ENCODE data around the gene ALK.

Gene ALK

GRCh38 chr2:29212009-29212408 lies 709.4 kb downstream of the ALK start:
- no peak for TF ChIP-seq CTCF (IDR thresholded peaks at IDR 0.05; ENCODE audit: extremely low read depth, missing control alignments)
- DNase-seq (ENCODE audit: low spot score), result no peak

GRCh38 chr2:29209551-29209950 lies 711.8 kb downstream of the ALK start:
- no peak for DNase-seq (ENCODE audit: low spot score)
- no peak for TF ChIP-seq CTCF (IDR thresholded peaks at IDR 0.05; ENCODE audit: extremely low read depth, missing control alignments)

DNA sequence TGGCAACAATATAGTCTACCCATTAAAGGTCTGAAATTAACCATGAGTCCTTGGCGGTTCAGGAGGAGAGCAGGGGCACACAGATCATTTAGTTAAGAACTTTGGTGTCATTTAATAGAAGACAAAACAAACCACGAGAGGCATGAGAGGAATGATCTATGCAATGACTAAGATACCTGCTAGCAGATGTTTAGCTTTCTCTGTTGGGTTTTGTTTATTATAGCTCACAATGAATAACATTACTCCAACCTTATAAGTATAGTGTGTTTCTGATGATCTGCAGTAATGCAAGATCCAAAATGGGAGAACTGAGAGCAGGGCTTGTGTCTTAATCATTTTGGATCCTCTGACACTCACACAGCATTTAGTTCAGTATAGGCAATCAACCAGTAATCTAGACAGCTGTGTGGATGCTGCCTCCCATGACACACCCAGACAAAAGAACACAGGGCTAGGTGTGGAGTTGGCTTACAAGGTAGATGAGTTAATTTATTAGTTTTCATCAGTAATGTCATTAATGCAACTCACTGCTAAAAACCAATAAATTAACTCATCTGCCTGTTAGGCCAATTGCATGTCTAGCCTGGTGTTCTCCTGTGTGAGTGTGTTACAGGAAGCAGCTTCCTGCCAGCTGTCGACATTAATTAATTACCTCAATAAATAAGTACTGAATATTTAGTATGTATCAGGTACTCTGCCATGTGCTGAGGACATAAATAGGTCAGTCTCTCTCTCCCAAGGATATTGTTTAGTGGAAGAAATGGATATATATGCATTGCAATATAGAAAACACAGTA lies 713.8 kb downstream of the ALK start:
- no peak for TF ChIP-seq CTCF (IDR thresholded peaks at IDR 0.05; ENCODE audit: extremely low read depth, missing control alignments)
- DNase-seq (ENCODE audit: low spot score), result no peak

- DNase-seq (ENCODE audit: low spot score), result no peak
- no peak for TF ChIP-seq CTCF (IDR thresholded peaks at IDR 0.05; ENCODE audit: extremely low read depth, missing control alignments)
These were observed 714.4 kb downstream of the ALK start for GRCh38 chr2:29206941-29207340.

GRCh38 chr2:29202819-29203495 lies 718.4 kb downstream of the ALK start:
- no peak for TF ChIP-seq CTCF (IDR thresholded peaks at IDR 0.05; ENCODE audit: extremely low read depth, missing control alignments)
- no peak for DNase-seq (ENCODE audit: low spot score)

DNA sequence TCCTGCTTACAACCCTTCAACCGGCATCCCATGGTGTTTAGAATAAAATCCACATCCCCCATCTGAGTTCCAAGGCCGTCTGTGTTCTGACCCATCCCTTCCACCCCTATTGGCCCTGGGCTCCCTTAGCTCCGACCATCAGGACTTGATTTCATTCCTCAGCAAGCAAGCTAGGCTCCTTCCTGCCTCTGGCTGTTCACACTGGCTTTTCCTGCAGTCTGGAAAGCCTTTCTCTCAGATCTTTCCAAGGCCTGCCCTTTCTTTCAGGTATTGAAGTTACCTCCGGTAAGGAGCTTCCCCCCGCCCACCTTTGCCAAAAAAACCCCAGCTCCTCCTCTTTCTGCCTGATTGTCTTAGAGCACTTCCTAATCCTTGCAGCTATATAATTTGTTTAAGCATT lies 719.4 kb downstream of the ALK start:
- TF ChIP-seq CTCF (IDR thresholded peaks at IDR 0.05; ENCODE audit: extremely low read depth, missing control alignments), result no peak
- no peak for DNase-seq (ENCODE audit: low spot score)

All from GM20000 (cell line).